Retinal pigment epithelial cell (primary cell): ENCODE results near the gene NACA.

Experiments used
- DNase-seq: peaks from one replicate; pipeline ENCODE4 v3.0.0-alpha.2; 2010; ENCODE audit warnings: low read depth
- H3K4me3 ChIP-seq: 2 replicates; pipeline ENCODE4 v1.5.1; 2011; ENCODE audit warnings: mild to moderate bottlenecking, low read length, control low read depth, moderate library complexity
- TF ChIP-seq, protein P1 (sequence below): conservative IDR thresholded peaks from 2 replicates; pipeline ENCODE4 v1.5.1; 2011; ENCODE audit warnings: low read depth, low read length, control low read depth, inconsistent platforms

NACA gene

GRCh38 chr12:56719056-56719455 lies 6.0 kb downstream of the NACA start:
- TF ChIP-seq, protein P1, sequence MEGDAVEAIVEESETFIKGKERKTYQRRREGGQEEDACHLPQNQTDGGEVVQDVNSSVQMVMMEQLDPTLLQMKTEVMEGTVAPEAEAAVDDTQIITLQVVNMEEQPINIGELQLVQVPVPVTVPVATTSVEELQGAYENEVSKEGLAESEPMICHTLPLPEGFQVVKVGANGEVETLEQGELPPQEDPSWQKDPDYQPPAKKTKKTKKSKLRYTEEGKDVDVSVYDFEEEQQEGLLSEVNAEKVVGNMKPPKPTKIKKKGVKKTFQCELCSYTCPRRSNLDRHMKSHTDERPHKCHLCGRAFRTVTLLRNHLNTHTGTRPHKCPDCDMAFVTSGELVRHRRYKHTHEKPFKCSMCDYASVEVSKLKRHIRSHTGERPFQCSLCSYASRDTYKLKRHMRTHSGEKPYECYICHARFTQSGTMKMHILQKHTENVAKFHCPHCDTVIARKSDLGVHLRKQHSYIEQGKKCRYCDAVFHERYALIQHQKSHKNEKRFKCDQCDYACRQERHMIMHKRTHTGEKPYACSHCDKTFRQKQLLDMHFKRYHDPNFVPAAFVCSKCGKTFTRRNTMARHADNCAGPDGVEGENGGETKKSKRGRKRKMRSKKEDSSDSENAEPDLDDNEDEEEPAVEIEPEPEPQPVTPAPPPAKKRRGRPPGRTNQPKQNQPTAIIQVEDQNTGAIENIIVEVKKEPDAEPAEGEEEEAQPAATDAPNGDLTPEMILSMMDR, result no peak
- no peak overlapping the region for H3K4me3 ChIP-seq
- no peak for DNase-seq

- TF ChIP-seq, protein P1, result no peak
- H3K4me3 ChIP-seq, result no peak overlapping the region
- DNase-seq, result no peak
Observed at GRCh38 chr12:56718636-56719035, 6.5 kb downstream of the NACA start.

DNA sequence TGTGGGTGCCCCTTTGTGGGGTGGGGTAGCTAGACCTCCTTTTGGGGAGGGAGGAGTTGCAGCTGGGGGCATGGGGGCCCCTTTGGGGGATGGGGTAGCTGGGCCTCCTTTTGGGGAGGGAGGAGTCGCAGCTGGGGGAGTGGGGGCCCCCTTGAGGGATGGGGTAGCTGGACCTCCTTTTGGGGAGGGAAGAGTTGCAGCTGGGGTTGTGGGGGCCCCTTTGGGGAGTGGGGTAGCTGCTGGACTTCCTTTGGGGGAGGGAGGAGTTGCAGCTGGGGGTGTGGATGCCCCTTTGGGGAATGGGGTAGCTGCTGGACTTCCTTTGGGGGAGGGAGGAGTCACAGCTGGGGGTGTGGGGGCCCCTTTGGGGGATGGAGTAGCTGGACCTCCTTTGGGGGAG lies 7.0 kb downstream of the NACA start:
- DNase-seq, result no peak
- TF ChIP-seq, protein P1, result no peak
- no peak overlapping the region for H3K4me3 ChIP-seq

GRCh38 chr12:56716933-56717880 lies 7.9 kb downstream of the NACA start:
- TF ChIP-seq, protein P1, result no peak
- H3K4me3 ChIP-seq, result no peak overlapping the region
- DNase-seq, result no peak

GRCh38 chr12:56716458-56716857 lies 8.6 kb downstream of the NACA start:
- TF ChIP-seq, protein P1, result no peak
- no peak overlapping the region for H3K4me3 ChIP-seq
- no peak for DNase-seq

DNA sequence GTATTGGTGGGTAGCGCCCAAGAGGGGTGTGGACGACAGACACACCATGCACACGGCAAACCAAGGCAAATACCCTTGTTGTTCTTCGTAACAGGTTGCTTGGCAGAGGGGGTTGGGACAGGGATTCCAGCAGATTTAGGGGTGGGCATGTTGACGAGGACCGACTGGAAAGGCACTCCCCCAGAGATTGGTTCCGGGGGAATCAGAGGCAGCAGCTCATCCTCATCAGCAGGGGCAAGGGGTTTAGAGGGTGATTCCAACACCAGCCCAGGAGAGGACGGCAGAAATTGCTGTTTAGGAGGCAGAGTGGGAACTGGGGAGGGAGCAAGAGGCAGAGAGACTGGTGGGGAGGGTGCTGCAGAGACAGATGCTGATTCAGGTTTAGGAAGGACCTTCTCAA lies 9.3 kb downstream of the NACA start:
- DNase-seq, result no peak
- TF ChIP-seq, protein P1, result no peak
- no peak overlapping the region for H3K4me3 ChIP-seq

GRCh38 chr12:56714431-56714929 lies 10.6 kb downstream of the NACA start:
- TF ChIP-seq, protein P1, result no peak
- no peak for DNase-seq
- no peak overlapping the region for H3K4me3 ChIP-seq
